ENCODE data around the gene CSNK2A2.

CSNK2A2 gene

GRCh38 chr16:58198022-58198683 lies at the start of gene CSNK2A2:
CSNK2A2 (minus strand) TSS chr16:58198106; CDS start chr16:58197736, 370 bp downstream.
- peak; percentile 77 for DNase-seq (ENCODE audit: low read depth)

- no peak for DNase-seq (ENCODE audit: low read depth)
Measured at GRCh38 chr16:58243528-58244004, 45.7 kb upstream of the CSNK2A2 start.

- DNase-seq (ENCODE audit: low read depth) = no peak
Measured at GRCh38 chr16:58236831-58237230, 38.9 kb upstream of the CSNK2A2 start.

- DNase-seq (ENCODE audit: low read depth) = peak; percentile 69
Measured at GRCh38 chr16:58236231-58236690, 38.4 kb upstream of the CSNK2A2 start.

DNA sequence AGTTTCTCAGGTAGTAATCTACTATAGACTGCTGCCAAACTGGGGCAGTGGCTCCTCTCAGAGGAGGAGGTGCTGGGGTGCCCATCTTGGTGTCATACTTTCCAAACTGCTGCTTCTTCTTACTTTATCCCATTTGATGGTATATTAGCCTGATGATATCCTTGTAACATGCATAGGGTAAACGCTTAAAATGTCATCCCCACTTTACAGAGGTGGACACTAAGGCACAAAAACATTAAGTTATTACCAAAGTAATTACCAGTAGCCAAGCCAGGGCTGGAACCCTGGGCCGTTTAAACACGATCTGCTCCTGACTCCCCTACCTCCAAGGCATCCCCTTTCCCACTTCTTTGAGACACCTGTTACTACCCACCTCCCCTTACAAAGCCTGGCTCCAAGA lies 37.8 kb upstream of the CSNK2A2 start:
- DNase-seq (ENCODE audit: low read depth) = no peak

GRCh38 chr16:58234831-58235595 lies 37.1 kb upstream of the CSNK2A2 start:
- no peak for DNase-seq (ENCODE audit: low read depth)

DNA sequence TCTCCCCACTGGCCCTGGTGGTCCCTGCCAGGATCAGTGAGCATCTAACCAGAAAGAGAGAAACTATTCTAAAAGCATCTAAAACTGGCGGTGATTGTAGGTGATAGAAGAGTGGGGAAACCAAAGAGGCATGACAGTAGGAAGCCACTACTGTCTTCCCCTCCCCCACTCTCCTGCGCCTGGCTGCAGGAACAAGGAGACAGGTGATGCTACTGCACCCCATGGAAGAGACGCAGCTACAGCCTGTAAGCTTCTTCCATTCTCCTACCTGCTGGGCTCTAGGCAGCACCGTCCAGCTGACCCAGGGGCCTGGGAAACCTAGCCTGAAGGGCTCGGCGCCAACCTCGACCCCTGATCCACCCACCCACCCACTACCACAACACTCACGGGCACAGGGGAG lies 32.4 kb upstream of the CSNK2A2 start:
- DNase-seq (ENCODE audit: low read depth) = no peak

- no peak for DNase-seq (ENCODE audit: low read depth)
Measured at GRCh38 chr16:58226790-58227189, 28.9 kb upstream of the CSNK2A2 start.

GRCh38 chr16:58225965-58226602 lies 28.2 kb upstream of the CSNK2A2 start:
- DNase-seq (ENCODE audit: low read depth) = no peak

- peak; percentile 36 for DNase-seq (ENCODE audit: low read depth)
Measured at GRCh38 chr16:58222532-58223316, 24.8 kb upstream of the CSNK2A2 start.

GRCh38 chr16:58219432-58219831 lies 21.5 kb upstream of the CSNK2A2 start:
- no peak for DNase-seq (ENCODE audit: low read depth)

- no peak for DNase-seq (ENCODE audit: low read depth)
Measured at GRCh38 chr16:58218786-58219185, 20.9 kb upstream of the CSNK2A2 start.

DNA sequence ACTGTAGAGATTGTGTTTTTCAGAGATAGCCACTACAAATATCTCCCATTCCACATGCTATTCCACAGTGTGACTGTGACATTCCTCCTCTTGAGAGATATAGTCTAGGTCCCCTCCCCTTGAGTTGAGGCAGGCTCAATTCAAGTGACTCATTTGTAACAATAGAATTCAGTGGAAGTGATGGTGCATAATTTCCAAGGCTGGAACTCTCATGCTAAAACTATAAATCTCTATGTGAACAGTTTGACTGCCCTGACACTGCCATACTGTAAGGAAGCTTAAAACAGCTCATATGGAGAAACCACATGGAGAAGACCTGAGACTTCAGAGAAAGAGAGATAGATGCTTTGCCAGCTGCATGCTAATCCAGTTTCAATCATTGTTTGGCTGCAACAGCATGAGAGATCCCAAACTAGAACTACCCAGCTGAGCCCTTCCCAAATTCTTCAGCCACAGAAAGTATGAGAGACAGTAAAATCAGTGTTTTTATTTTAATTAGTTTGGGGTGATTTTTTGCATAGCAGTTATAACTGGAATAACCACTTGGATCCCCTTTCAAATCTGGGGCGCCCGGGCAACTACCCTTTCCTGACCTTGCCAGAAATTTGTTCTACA lies 19.5 kb upstream of the CSNK2A2 start:
- no peak for DNase-seq (ENCODE audit: low read depth)

- DNase-seq (ENCODE audit: low read depth) = no peak
Measured at GRCh38 chr16:58212824-58213655, 15.1 kb upstream of the CSNK2A2 start.

GRCh38 chr16:58211846-58212245 lies 13.9 kb upstream of the CSNK2A2 start:
- no peak for DNase-seq (ENCODE audit: low read depth)

DNA sequence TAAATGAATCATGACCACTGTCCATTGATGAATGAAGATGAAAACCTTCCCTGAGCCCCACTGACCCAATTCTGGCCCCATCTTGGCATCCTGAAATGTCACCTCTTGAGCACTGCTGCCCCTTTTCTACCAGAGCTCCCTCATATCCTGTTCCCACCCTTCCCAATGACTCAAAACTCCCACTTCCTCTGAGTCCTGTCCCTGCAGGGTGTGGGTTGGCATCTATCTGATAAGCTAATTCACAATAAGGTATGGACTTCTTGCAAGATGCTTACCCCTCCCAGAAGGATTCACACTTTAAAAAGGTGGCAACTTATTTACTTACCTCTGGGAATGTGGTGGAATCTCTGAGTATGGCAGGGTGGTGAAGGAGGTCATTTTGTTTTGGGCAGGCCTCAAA lies 13.3 kb upstream of the CSNK2A2 start:
- DNase-seq (ENCODE audit: low read depth) = no peak

DNA sequence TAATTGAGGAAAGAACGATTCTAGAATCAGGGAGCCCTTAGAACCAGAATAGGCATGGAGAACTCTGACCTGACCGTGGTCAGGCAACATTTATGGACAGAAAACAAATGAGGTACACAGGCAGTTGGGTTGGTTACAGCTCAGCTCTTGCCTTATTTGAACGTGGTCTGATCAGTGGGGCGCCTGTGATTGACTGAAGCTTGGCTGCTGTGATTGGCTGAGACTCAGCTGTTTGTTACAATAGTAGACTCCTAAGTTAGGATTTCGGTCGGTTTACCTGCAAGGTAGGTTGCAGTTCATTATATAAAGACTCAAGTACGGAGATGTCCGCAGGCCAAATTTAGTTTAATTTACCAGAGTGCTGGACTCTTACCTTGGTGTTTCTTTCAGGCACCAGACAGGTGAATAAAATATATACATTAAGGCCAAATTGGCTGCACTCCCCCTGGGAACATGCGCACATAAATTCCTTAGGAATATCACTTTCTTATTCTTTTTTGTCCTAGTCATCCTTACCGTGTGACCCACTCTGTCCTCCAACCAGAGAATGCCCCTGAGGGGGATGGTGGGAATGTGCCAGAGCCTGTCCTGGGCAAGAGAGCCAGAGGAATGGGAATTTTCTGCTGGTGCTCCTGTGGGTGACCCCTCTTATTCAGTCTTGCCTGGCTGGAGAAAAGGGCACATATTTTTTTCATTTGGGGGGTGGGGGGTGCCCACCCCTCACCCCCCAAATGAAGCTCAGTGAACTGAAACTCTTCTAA lies 7.5 kb upstream of the CSNK2A2 start:
- DNase-seq (ENCODE audit: low read depth) = no peak

DNA sequence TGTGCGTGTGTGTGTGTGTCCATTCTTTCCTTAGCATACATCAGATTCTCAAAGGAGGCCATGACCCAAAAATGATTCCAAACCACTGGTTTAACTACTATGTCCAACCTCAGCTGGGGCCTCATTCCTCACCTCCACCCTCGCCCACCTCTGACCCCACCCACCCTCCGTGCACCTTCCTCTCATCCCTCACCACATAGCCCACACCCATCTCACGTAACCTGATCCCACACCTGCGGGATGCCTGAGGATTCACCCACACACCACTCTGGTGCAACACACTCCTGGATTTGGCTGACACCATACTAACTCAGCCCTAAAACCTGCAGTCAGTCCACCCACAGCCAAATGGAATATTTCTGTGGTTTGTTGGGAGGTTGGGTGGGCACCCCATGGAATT lies 3.3 kb upstream of the CSNK2A2 start:
- DNase-seq (ENCODE audit: low read depth) = no peak

- no peak for DNase-seq (ENCODE audit: low read depth)
Measured at GRCh38 chr16:58200004-58200797, 2.3 kb upstream of the CSNK2A2 start.
